HCT116 (cell line): ENCODE data around the gene ZNF532. TPM values are rescaled to one million over a fixed set of nuclear protein-coding genes. Genes with fewer than 3 reads are reported as not detected.

Source experiments
- ATAC-seq: fragments of 200-7000 bp; cut with Tn5 transposase; 2 replicates; pipeline ENCODE4 v1.9.1; 2020; ENCODE audit warnings: mild to moderate bottlenecking, moderate library complexity
- BruUV-seq: library from RNA; stranded (reverse); fragments of 400-500 nt; replicated peaks from 2 replicates; lab custom pipeline; 2021; lab: Mats Ljungman, UMichigan
- CTCF ChIA-PET: fragments of 300-600 bp; sonication (Branson Sonifier 250); formaldehyde crosslinking; loops from one replicate; lab custom pipeline; 2021; ENCODE audit warnings: antibody characterized with exemption; lab: Charles Lee
- POLR2A ChIA-PET: fragments of 300-600, 350-600 bp; sonication (Branson Sonifier 250); formaldehyde crosslinking; loops from one replicate; lab custom pipeline; 2021; ENCODE audit warnings: antibody characterized with exemption; lab: Charles Lee
- RAD21 ChIA-PET, 2 experiments: fragments of 300-600 bp; sonication (Branson Sonifier 250); formaldehyde crosslinking; loops; one replicate each; lab custom pipeline; 2023; ENCODE audit warnings: low total read pairs in 2 of 2; ENCODE audit not compliant: uncharacterized antibody in 2 of 2, unreplicated experiment in 2 of 2, low non-redundant PET in 1 of 2; lab: Charles Lee
- DNase-seq: peaks from one replicate; pipeline ENCODE4 v3.0.0-alpha.2; 2010; ENCODE audit warnings: low read depth, low spot score
- H2AFZ ChIP-seq: fragments of 200-600 bp; shearing (Covaris generic), sonication (generic); 2 replicates; pipeline ENCODE4 v1.6.1; 2017; ENCODE audit warnings: low read depth, mixed run types, mixed read lengths, antibody characterized with exemption, low read length; ENCODE audit not compliant: poor library complexity, severe bottlenecking
- H3K27ac ChIP-seq: 2 replicates; pipeline ENCODE4 v1.5.1; 2012; ENCODE audit warnings: low read depth, low read length
- H3K27me3 ChIP-seq: fragments of 200-600 bp; sonication (generic); 2 replicates; pipeline ENCODE4 v1.6.1; 2016; ENCODE audit warnings: mixed run types, low read length, mixed read lengths; ENCODE audit not compliant: insufficient read depth
- H3K36me3 ChIP-seq, 2 experiments: fragments of 200-500 bp in 1 of 2; fragments of 200-600 bp in 1 of 2; sonication (Bioruptor generic) in 1 of 2; sonication (generic) in 1 of 2; 2 replicates each; pipeline versions ENCODE4 v1.5.1 to v1.6.1; 2014 to 2016; ENCODE audit warnings: low read length in 2 of 2, inconsistent platforms in 1 of 2, mixed read lengths in 1 of 2, mixed run types in 1 of 2; ENCODE audit not compliant: insufficient read depth in 2 of 2, control insufficient read depth in 1 of 2
- H3K4me1 ChIP-seq, 2 experiments: fragments of 200-600 bp in 1 of 2; sonication (generic) in 1 of 2; 2 replicates each; pipeline versions ENCODE4 v1.5.1 to v1.6.1; 2012 to 2017; ENCODE audit warnings: low read length in 2 of 2, inconsistent platforms in 1 of 2, mild to moderate bottlenecking in 1 of 2, mixed read lengths in 1 of 2, mixed run types in 1 of 2, moderate library complexity in 1 of 2; ENCODE audit not compliant: insufficient read depth in 2 of 2, control insufficient read depth in 1 of 2
- H3K4me2 ChIP-seq: fragments of 200-600 bp; sonication (generic); 2 replicates; pipeline ENCODE4 v1.6.1; 2017; ENCODE audit warnings: mixed run types, low read length, mixed read lengths
- H3K4me3 ChIP-seq, 2 experiments: fragments of 200-600 bp in 1 of 2; sonication (generic) in 1 of 2; replicated peaks in 1 of 2; 2 replicates each; pipeline ENCODE4 v1.5.1; 2011 to 2016; ENCODE audit warnings: low read length in 2 of 2, control low read depth in 1 of 2, low read depth in 1 of 2, mild to moderate bottlenecking in 1 of 2, mixed read lengths in 1 of 2, mixed run types in 1 of 2
- H3K79me2 ChIP-seq: fragments of 200-600 bp; sonication (generic); 2 replicates; pipeline ENCODE4 v1.6.1; 2017; ENCODE audit warnings: mild to moderate bottlenecking, mixed run types, low read length, moderate library complexity, mixed read lengths; ENCODE audit not compliant: insufficient read depth
- H3K9ac ChIP-seq: fragments of 200-600 bp; sonication (generic); 2 replicates; pipeline ENCODE4 v1.6.1; 2016; ENCODE audit warnings: low read length, mixed read lengths
- H3K9me2 ChIP-seq: fragments of 200-600 bp; sonication (generic), shearing (Covaris generic); 2 replicates; pipeline ENCODE4 v1.6.1; 2017; ENCODE audit warnings: mixed run types, mild to moderate bottlenecking, moderate library complexity; ENCODE audit not compliant: insufficient read depth
- H3K9me3 ChIP-seq, 2 experiments: fragments of 200-500 bp in 1 of 2; fragments of 200-600 bp in 1 of 2; sonication (Bioruptor generic) in 1 of 2; sonication (generic) in 1 of 2; 2 replicates each; pipeline ENCODE4 v1.6.1; 2014 to 2017; ENCODE audit warnings: low read length in 2 of 2, mixed read lengths in 2 of 2, inconsistent platforms in 1 of 2, low read depth in 1 of 2, mild to moderate bottlenecking in 1 of 2, mixed run types in 1 of 2, moderate library complexity in 1 of 2; ENCODE audit not compliant: control insufficient read depth in 1 of 2, insufficient read depth in 1 of 2
- H4K20me1 ChIP-seq: fragments of 200-600 bp; sonication (generic), shearing (Covaris generic); 2 replicates; pipeline ENCODE4 v1.6.1; 2017; ENCODE audit warnings: mixed run types, mild to moderate bottlenecking, moderate library complexity; ENCODE audit not compliant: insufficient read depth
- CBX3 ChIP-seq: IDR thresholded peaks from 2 replicates; pipeline ENCODE4 v1.6.1; 2012; ENCODE audit warnings: low read depth
- CEBPB ChIP-seq: IDR thresholded peaks from 2 replicates; pipeline ENCODE4 v1.6.1; 2012; ENCODE audit warnings: low read depth
- EGR1 ChIP-seq: IDR thresholded peaks from 2 replicates; pipeline ENCODE4 v1.6.1; 2012; ENCODE audit warnings: low read depth
- ELF1 ChIP-seq: IDR thresholded peaks from 2 replicates; pipeline ENCODE4 v1.6.1; 2012; ENCODE audit warnings: low read depth, borderline replicate concordance
- EZH2phosphoT487 ChIP-seq: fragments of 200-600 bp; IDR thresholded peaks from 2 replicates; pipeline ENCODE4 v1.6.1; 2018; ENCODE audit warnings: antibody characterized with exemption, borderline replicate concordance
- FOSL1 ChIP-seq: IDR thresholded peaks from 2 replicates; pipeline ENCODE4 v1.6.1; 2012; ENCODE audit warnings: low read depth
- JUND ChIP-seq: IDR thresholded peaks from 2 replicates; pipeline ENCODE4 v1.6.1; 2012
- POLR2A ChIP-seq: IDR thresholded peaks from 2 replicates; pipeline ENCODE4 v1.7.0; 2011; ENCODE audit warnings: borderline replicate concordance; ENCODE audit not compliant: insufficient read depth, insufficient read length; ENCODE audit errors: extremely low read depth
- POLR2AphosphoS5 ChIP-seq: IDR thresholded peaks from 2 replicates; pipeline ENCODE4 v1.6.1; 2011; ENCODE audit warnings: mild to moderate bottlenecking, low read depth, low read length, moderate library complexity
- RAD21 ChIP-seq: IDR thresholded peaks from 2 replicates; pipeline ENCODE4 v1.6.1; 2012; ENCODE audit warnings: low read depth, mild to moderate bottlenecking
- SIN3A ChIP-seq: IDR thresholded peaks from 2 replicates; pipeline ENCODE4 v1.6.1; 2012; ENCODE audit warnings: low read depth
- SP1 ChIP-seq: IDR thresholded peaks from 2 replicates; pipeline ENCODE4 v1.6.1; 2012; ENCODE audit warnings: low read depth
- TCF7L2 ChIP-seq: IDR thresholded peaks from 2 replicates; pipeline ENCODE4 v1.7.0; 2011; ENCODE audit warnings: borderline replicate concordance, inconsistent platforms; ENCODE audit not compliant: insufficient read depth, insufficient read length; ENCODE audit errors: extremely low read depth
- YY1 ChIP-seq: IDR thresholded peaks from 2 replicates; pipeline ENCODE4 v1.6.1; 2011; ENCODE audit warnings: low read length, low read depth, moderate library complexity, mild to moderate bottlenecking; ENCODE audit not compliant: insufficient replicate concordance; ENCODE audit errors: extremely low read depth
- ZFX ChIP-seq: fragments of 450-650 bp; IDR thresholded peaks from 2 replicates; pipeline ENCODE4 v1.6.1; 2017
- ZNF274 ChIP-seq: fragments of 200-500 bp; sonication (Bioruptor generic); IDR thresholded peaks from 2 replicates; pipeline ENCODE4 v1.6.1; 2014; ENCODE audit warnings: mild to moderate bottlenecking, low read depth, low read length, inconsistent platforms
- intact Hi-C: fragments of 100-400 bp; cut with micrococcal nuclease; formaldehyde crosslinking; loops from 2 replicates; pipeline ENCODE4 v1.10.0; 2022
- total RNA-seq: library from RNA; stranded (reverse); gene quantifications from one replicate; pipeline ENCODE4 v1.2.1, GENCODE V29; 2021; ENCODE audit not compliant: unreplicated experiment
- TF ChIP-seq, protein P1 (sequence below): IDR thresholded peaks from 2 replicates; pipeline ENCODE4 v1.6.1; 2012; ENCODE audit warnings: low read depth
- TF ChIP-seq, protein P2 (sequence below), 3 experiments: fragments of 200-600 bp in 1 of 3; sonication (generic) in 1 of 3; IDR thresholded peaks in 2 of 3; conservative IDR thresholded peaks in 1 of 3; 2 replicates each; pipeline ENCODE4 v1.5.1; 2012 to 2017; ENCODE audit warnings: low read depth in 2 of 3, low read length in 2 of 3, antibody characterized with exemption in 1 of 3, borderline replicate concordance in 1 of 3, control low read depth in 1 of 3, mild to moderate bottlenecking in 1 of 3, mixed read lengths in 1 of 3, mixed run types in 1 of 3, moderate library complexity in 1 of 3; ENCODE audit not compliant: insufficient read depth in 1 of 3
- TF ChIP-seq, protein P3 (sequence below): IDR thresholded peaks from 2 replicates; pipeline ENCODE4 v1.6.1; 2012
- TF ChIP-seq, protein P4 (sequence below): IDR thresholded peaks from 2 replicates; pipeline ENCODE4 v1.6.1; 2012

ZNF532 gene
- total RNA-seq, 1 experiment from 2014 or later, result 11.6 TPM

DNA sequence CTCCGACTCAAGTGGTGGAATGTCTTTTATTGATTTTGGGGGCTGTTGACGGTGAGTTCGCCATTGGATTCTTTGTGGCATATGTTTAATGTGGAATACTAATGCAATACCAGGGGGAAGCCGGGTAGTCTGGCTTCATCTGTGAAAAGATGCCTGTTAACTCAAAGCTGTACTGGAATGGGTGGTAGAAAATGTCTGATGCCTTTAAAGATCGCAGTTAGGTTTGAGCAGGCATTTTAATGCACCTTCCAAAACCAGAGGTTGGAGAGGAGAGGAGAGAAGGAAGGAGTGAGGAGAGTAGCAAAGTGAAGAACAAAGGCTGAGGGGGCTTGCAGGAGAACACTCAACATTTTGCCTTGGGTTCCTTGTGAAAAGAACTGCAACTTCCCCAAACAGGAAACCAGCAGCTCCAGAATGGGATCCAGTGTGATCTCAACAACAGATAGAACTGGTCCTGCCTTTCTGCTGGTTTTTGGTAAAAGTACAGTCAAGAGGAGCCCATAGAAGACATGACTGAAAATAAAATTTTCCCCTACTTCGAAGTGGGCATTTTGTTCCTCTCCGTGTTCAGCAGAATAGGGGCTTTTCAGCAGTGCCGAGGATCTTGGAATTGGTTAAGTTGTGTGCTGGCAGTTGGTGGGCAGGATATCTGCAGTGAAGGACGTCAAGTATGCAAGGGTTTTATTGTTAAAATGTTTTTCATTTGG lies 1.5 kb downstream of the ZNF532 start:
- Histone ChIP-seq H3K36me3 (no peaks in the 10 kb centered on the region), H3K27ac (no peak overlapping the region), H4K20me1 (no peaks in the 10 kb centered on the region), H3K9me3 (no peaks in the 10 kb centered on the region), H3K4me1 (peaks cover 7 to 22% of the 10 kb centered on the region in 2 experiments; a peak in 3 of 4 replicates), H2AFZ (no peak overlapping the region), H3K4me2 (no peak overlapping the region), H3K79me2 (no peaks in the 10 kb centered on the region), H3K9me2 (no peaks in the 10 kb centered on the region), H3K4me3 (no peak overlapping the region), H3K9ac (no peak overlapping the region), H3K27me3 (no peaks in the 10 kb centered on the region)
- intact Hi-C loops, result no loop called here
- DNase-seq, result no peak
- no TSS peak for BruUV-seq
- POLR2A ChIA-PET, result no interaction called here
- TF ChIP-seq, protein P1, sequence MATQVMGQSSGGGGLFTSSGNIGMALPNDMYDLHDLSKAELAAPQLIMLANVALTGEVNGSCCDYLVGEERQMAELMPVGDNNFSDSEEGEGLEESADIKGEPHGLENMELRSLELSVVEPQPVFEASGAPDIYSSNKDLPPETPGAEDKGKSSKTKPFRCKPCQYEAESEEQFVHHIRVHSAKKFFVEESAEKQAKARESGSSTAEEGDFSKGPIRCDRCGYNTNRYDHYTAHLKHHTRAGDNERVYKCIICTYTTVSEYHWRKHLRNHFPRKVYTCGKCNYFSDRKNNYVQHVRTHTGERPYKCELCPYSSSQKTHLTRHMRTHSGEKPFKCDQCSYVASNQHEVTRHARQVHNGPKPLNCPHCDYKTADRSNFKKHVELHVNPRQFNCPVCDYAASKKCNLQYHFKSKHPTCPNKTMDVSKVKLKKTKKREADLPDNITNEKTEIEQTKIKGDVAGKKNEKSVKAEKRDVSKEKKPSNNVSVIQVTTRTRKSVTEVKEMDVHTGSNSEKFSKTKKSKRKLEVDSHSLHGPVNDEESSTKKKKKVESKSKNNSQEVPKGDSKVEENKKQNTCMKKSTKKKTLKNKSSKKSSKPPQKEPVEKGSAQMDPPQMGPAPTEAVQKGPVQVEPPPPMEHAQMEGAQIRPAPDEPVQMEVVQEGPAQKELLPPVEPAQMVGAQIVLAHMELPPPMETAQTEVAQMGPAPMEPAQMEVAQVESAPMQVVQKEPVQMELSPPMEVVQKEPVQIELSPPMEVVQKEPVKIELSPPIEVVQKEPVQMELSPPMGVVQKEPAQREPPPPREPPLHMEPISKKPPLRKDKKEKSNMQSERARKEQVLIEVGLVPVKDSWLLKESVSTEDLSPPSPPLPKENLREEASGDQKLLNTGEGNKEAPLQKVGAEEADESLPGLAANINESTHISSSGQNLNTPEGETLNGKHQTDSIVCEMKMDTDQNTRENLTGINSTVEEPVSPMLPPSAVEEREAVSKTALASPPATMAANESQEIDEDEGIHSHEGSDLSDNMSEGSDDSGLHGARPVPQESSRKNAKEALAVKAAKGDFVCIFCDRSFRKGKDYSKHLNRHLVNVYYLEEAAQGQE, result no peak
- TF ChIP-seq, protein P2, sequence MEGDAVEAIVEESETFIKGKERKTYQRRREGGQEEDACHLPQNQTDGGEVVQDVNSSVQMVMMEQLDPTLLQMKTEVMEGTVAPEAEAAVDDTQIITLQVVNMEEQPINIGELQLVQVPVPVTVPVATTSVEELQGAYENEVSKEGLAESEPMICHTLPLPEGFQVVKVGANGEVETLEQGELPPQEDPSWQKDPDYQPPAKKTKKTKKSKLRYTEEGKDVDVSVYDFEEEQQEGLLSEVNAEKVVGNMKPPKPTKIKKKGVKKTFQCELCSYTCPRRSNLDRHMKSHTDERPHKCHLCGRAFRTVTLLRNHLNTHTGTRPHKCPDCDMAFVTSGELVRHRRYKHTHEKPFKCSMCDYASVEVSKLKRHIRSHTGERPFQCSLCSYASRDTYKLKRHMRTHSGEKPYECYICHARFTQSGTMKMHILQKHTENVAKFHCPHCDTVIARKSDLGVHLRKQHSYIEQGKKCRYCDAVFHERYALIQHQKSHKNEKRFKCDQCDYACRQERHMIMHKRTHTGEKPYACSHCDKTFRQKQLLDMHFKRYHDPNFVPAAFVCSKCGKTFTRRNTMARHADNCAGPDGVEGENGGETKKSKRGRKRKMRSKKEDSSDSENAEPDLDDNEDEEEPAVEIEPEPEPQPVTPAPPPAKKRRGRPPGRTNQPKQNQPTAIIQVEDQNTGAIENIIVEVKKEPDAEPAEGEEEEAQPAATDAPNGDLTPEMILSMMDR (IDR thresholded peaks at IDR 0.05 in 2 of 3, conservative IDR thresholded peaks at IDR 0.05 in 1 of 3; ENCODE audit: borderline replicate concordance in 1 of 3, insufficient read depth in 1 of 3, low read depth in 2 of 3, low read length in 2 of 3), result no peak
- TF ChIP-seq ZNF274 (no peak), ELF1 (no peak), POLR2AphosphoS5 (no peak), FOSL1 (no peak), ZFX (no peak), YY1 (no peak), SP1 (no peak), EGR1 (no peak), POLR2A (no peak), EZH2phosphoT487 (no peak), SIN3A (no peak), CEBPB (no peak), CBX3 (no peak), RAD21 (no peak), TCF7L2 (no peak), JUND (no peak)
- TF ChIP-seq, protein P3, sequence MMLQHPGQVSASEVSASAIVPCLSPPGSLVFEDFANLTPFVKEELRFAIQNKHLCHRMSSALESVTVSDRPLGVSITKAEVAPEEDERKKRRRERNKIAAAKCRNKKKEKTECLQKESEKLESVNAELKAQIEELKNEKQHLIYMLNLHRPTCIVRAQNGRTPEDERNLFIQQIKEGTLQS, result no peak
- TF ChIP-seq, protein P4, sequence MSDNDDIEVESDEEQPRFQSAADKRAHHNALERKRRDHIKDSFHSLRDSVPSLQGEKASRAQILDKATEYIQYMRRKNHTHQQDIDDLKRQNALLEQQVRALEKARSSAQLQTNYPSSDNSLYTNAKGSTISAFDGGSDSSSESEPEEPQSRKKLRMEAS, result no peak
- CTCF ChIA-PET, result no interaction called here
- ATAC-seq, result no peak
- RAD21 ChIA-PET, result no interaction called here
